HCT116 (cell line): Measurements from ENCODE around the gene PTOV1. TPM values are rescaled to one million over a fixed set of nuclear protein-coding genes. Genes with fewer than 3 reads are reported as not detected.

Source experiments
- ATAC-seq: fragments of 200-7000 bp; cut with Tn5 transposase; 2 replicates; pipeline ENCODE4 v1.9.1; 2020; ENCODE audit warnings: mild to moderate bottlenecking, moderate library complexity
- BruUV-seq: library from RNA; stranded (reverse); fragments of 400-500 nt; replicated peaks from 2 replicates; lab custom pipeline; 2021; lab: Mats Ljungman, UMichigan
- CTCF ChIA-PET: fragments of 300-600 bp; sonication (Branson Sonifier 250); formaldehyde crosslinking; loops from one replicate; lab custom pipeline; 2021; ENCODE audit warnings: antibody characterized with exemption; lab: Charles Lee
- POLR2A ChIA-PET: fragments of 300-600, 350-600 bp; sonication (Branson Sonifier 250); formaldehyde crosslinking; loops from one replicate; lab custom pipeline; 2021; ENCODE audit warnings: antibody characterized with exemption; lab: Charles Lee
- RAD21 ChIA-PET, 2 experiments: fragments of 300-600 bp; sonication (Branson Sonifier 250); formaldehyde crosslinking; loops; one replicate each; lab custom pipeline; 2023; ENCODE audit warnings: low total read pairs in 2 of 2; ENCODE audit not compliant: uncharacterized antibody in 2 of 2, unreplicated experiment in 2 of 2, low non-redundant PET in 1 of 2; lab: Charles Lee
- DNase-seq: peaks from one replicate; pipeline ENCODE4 v3.0.0-alpha.2; 2010; ENCODE audit warnings: low read depth, low spot score
- H2AFZ ChIP-seq: fragments of 200-600 bp; shearing (Covaris generic), sonication (generic); 2 replicates; pipeline ENCODE4 v1.6.1; 2017; ENCODE audit warnings: low read depth, mixed run types, mixed read lengths, antibody characterized with exemption, low read length; ENCODE audit not compliant: poor library complexity, severe bottlenecking
- H3K27ac ChIP-seq: 2 replicates; pipeline ENCODE4 v1.5.1; 2012; ENCODE audit warnings: low read depth, low read length
- H3K27me3 ChIP-seq: fragments of 200-600 bp; sonication (generic); 2 replicates; pipeline ENCODE4 v1.6.1; 2016; ENCODE audit warnings: mixed run types, low read length, mixed read lengths; ENCODE audit not compliant: insufficient read depth
- H3K36me3 ChIP-seq, 2 experiments: fragments of 200-500 bp in 1 of 2; fragments of 200-600 bp in 1 of 2; sonication (Bioruptor generic) in 1 of 2; sonication (generic) in 1 of 2; 2 replicates each; pipeline versions ENCODE4 v1.5.1 to v1.6.1; 2014 to 2016; ENCODE audit warnings: low read length in 2 of 2, inconsistent platforms in 1 of 2, mixed read lengths in 1 of 2, mixed run types in 1 of 2; ENCODE audit not compliant: insufficient read depth in 2 of 2, control insufficient read depth in 1 of 2
- H3K4me1 ChIP-seq, 2 experiments: fragments of 200-600 bp in 1 of 2; sonication (generic) in 1 of 2; 2 replicates each; pipeline versions ENCODE4 v1.5.1 to v1.6.1; 2012 to 2017; ENCODE audit warnings: low read length in 2 of 2, inconsistent platforms in 1 of 2, mild to moderate bottlenecking in 1 of 2, mixed read lengths in 1 of 2, mixed run types in 1 of 2, moderate library complexity in 1 of 2; ENCODE audit not compliant: insufficient read depth in 2 of 2, control insufficient read depth in 1 of 2
- H3K4me2 ChIP-seq: fragments of 200-600 bp; sonication (generic); 2 replicates; pipeline ENCODE4 v1.6.1; 2017; ENCODE audit warnings: mixed run types, low read length, mixed read lengths
- H3K4me3 ChIP-seq, 2 experiments: fragments of 200-600 bp in 1 of 2; sonication (generic) in 1 of 2; replicated peaks in 1 of 2; 2 replicates each; pipeline ENCODE4 v1.5.1; 2011 to 2016; ENCODE audit warnings: low read length in 2 of 2, control low read depth in 1 of 2, low read depth in 1 of 2, mild to moderate bottlenecking in 1 of 2, mixed read lengths in 1 of 2, mixed run types in 1 of 2
- H3K79me2 ChIP-seq: fragments of 200-600 bp; sonication (generic); 2 replicates; pipeline ENCODE4 v1.6.1; 2017; ENCODE audit warnings: mild to moderate bottlenecking, mixed run types, low read length, moderate library complexity, mixed read lengths; ENCODE audit not compliant: insufficient read depth
- H3K9ac ChIP-seq: fragments of 200-600 bp; sonication (generic); 2 replicates; pipeline ENCODE4 v1.6.1; 2016; ENCODE audit warnings: low read length, mixed read lengths
- H3K9me2 ChIP-seq: fragments of 200-600 bp; sonication (generic), shearing (Covaris generic); 2 replicates; pipeline ENCODE4 v1.6.1; 2017; ENCODE audit warnings: mixed run types, mild to moderate bottlenecking, moderate library complexity; ENCODE audit not compliant: insufficient read depth
- H3K9me3 ChIP-seq, 2 experiments: fragments of 200-500 bp in 1 of 2; fragments of 200-600 bp in 1 of 2; sonication (Bioruptor generic) in 1 of 2; sonication (generic) in 1 of 2; 2 replicates each; pipeline ENCODE4 v1.6.1; 2014 to 2017; ENCODE audit warnings: low read length in 2 of 2, mixed read lengths in 2 of 2, inconsistent platforms in 1 of 2, low read depth in 1 of 2, mild to moderate bottlenecking in 1 of 2, mixed run types in 1 of 2, moderate library complexity in 1 of 2; ENCODE audit not compliant: control insufficient read depth in 1 of 2, insufficient read depth in 1 of 2
- H4K20me1 ChIP-seq: fragments of 200-600 bp; sonication (generic), shearing (Covaris generic); 2 replicates; pipeline ENCODE4 v1.6.1; 2017; ENCODE audit warnings: mixed run types, mild to moderate bottlenecking, moderate library complexity; ENCODE audit not compliant: insufficient read depth
- CEBPB ChIP-seq: IDR thresholded peaks from 2 replicates; pipeline ENCODE4 v1.6.1; 2012; ENCODE audit warnings: low read depth
- POLR2A ChIP-seq: IDR thresholded peaks from 2 replicates; pipeline ENCODE4 v1.7.0; 2011; ENCODE audit warnings: borderline replicate concordance; ENCODE audit not compliant: insufficient read depth, insufficient read length; ENCODE audit errors: extremely low read depth
- POLR2AphosphoS5 ChIP-seq: IDR thresholded peaks from 2 replicates; pipeline ENCODE4 v1.6.1; 2011; ENCODE audit warnings: mild to moderate bottlenecking, low read depth, low read length, moderate library complexity
- RAD21 ChIP-seq: IDR thresholded peaks from 2 replicates; pipeline ENCODE4 v1.6.1; 2012; ENCODE audit warnings: low read depth, mild to moderate bottlenecking
- SP1 ChIP-seq: IDR thresholded peaks from 2 replicates; pipeline ENCODE4 v1.6.1; 2012; ENCODE audit warnings: low read depth
- TCF7L2 ChIP-seq: IDR thresholded peaks from 2 replicates; pipeline ENCODE4 v1.7.0; 2011; ENCODE audit warnings: borderline replicate concordance, inconsistent platforms; ENCODE audit not compliant: insufficient read depth, insufficient read length; ENCODE audit errors: extremely low read depth
- YY1 ChIP-seq: IDR thresholded peaks from 2 replicates; pipeline ENCODE4 v1.6.1; 2011; ENCODE audit warnings: low read length, low read depth, moderate library complexity, mild to moderate bottlenecking; ENCODE audit not compliant: insufficient replicate concordance; ENCODE audit errors: extremely low read depth
- intact Hi-C: fragments of 100-400 bp; cut with micrococcal nuclease; formaldehyde crosslinking; loops from 2 replicates; pipeline ENCODE4 v1.10.0; 2022
- total RNA-seq: library from RNA; stranded (reverse); gene quantifications from one replicate; pipeline ENCODE4 v1.2.1, GENCODE V29; 2021; ENCODE audit not compliant: unreplicated experiment
- TF ChIP-seq, protein P1 (sequence below): IDR thresholded peaks from 2 replicates; pipeline ENCODE4 v1.6.1; 2012
- TF ChIP-seq, protein P2 (sequence below): IDR thresholded peaks from 2 replicates; pipeline ENCODE4 v1.6.1; 2011; ENCODE audit warnings: mild to moderate bottlenecking, low read length, moderate library complexity; ENCODE audit not compliant: insufficient replicate concordance; ENCODE audit errors: extremely low read depth

The PTOV1 gene
- total RNA-seq, 1 experiment from 2014 or later, result 236 TPM

DNA sequence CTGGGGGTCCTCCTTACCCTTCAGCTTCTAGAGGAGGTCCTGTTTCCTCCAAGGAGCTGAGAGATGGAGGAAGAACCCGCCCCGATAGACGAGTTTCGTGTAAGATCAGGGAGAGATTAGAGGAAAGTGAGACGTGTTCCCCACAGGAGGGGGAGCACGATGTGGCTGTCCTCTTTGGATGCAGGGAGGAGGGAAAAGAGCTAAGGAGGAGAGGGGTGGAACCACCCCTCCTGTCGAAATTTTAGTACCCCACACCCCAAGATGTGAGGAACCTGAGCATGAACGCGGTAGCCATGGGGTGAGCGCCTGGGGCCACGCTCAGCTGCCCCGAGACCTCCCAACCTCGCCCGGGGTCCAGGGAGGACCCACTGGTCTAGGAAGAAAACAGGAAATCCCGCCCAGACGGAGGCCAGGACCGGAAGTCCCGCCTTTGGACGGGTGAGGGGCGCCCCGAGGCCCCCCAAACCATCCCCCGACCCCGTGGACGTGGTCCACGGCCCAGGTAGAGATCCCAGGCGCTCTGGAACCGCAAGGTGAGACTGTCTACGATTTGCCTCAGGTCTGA is 25.0 kb downstream of the PTOV1 start:
- peaks cover 35% of the 10 kb centered on the region for H3K79me2 ChIP-seq
- TF ChIP-seq POLR2AphosphoS5 (peak; percentile 49; the same call in 1 of the 2 replicates), TCF7L2 (peak; percentile 1), RAD21 (no peak), SP1 (no peak), POLR2A (peak; percentile 11), CEBPB (no peak)
- RAD21 ChIA-PET, result no interaction called here
- ATAC-seq (peak; percentile 22; the same call in 1 of the 2 replicates), DNase-seq (no peak)
- H3K4me1 ChIP-seq, result peaks cover 12 to 30% of the 10 kb centered on the region in 2 experiments
- peak overlapping the region; percentile 93 for H3K9ac ChIP-seq
- TSS peak; percentile 62 for BruUV-seq
- H3K27ac ChIP-seq, result peak overlapping the region; percentile 98
- intact Hi-C loops, result no loop called here
- POLR2A ChIA-PET, result interaction anchor here (1.0 to 2.1 kb wide), 7 partner anchors 9 to 199 kb away, joined by 3 to 6 read pairs (median 4); partner anchors contain the start of gene NUP62
- H3K9me2 ChIP-seq, result no peaks in the 10 kb centered on the region
- H2AFZ ChIP-seq, result no peak overlapping the region
- CTCF ChIA-PET, result no interaction called here
- H3K36me3 ChIP-seq, result peaks cover 0 to 10% of the 10 kb centered on the region in 2 experiments; a peak in 2 of 4 replicates
- no peaks in the 10 kb centered on the region for H4K20me1 ChIP-seq
- H3K9me3 ChIP-seq, result no peaks in the 10 kb centered on the region
- H3K27me3 ChIP-seq, result no peaks in the 10 kb centered on the region
- peak overlapping the region; percentile 99 for H3K4me2 ChIP-seq
- peak overlapping the region; percentile 79 to 89 for H3K4me3 ChIP-seq

DNA sequence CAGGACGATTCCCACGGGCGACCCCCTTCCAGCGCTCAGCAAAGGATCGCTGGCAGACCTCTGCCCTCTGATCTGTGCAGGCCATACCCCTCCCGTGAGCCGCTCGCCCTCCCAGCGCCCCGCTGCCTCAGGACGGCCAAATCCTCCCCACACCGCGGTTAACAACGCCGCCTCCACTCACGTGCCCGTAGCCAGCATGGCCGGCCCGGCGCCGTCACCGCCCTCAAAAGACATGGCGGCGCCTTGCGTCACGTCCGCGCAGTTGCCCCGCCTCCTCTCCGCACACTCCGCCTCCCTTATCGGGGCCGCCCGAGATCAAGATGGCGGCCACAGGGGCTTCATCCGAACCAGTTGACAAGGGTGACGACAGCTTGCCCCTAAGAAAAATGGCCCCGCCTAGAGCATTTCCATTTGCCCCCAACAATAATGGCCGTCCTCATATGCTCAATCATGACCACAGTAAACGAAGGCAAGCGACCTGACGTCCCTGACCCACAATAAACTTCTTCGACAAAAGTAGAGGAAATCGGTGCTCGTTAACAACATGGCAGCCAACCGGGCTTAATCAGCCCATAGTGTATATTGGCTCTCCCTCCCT is 25.6 kb downstream of the PTOV1 start:
- Histone ChIP-seq H2AFZ (peak overlapping the region; percentile 76), H3K9ac (peak overlapping the region; percentile 93), H3K4me1 (peaks cover 11 to 28% of the 10 kb centered on the region in 2 experiments), H3K4me3 (peak overlapping the region; percentile 79 to 89), H3K27ac (peak overlapping the region; percentile 98), H3K9me3 (no peaks in the 10 kb centered on the region), H3K27me3 (no peaks in the 10 kb centered on the region), H3K36me3 (peaks cover 0 to 6% of the 10 kb centered on the region in 2 experiments; a peak in 1 of 4 replicates), H4K20me1 (no peaks in the 10 kb centered on the region), H3K9me2 (no peaks in the 10 kb centered on the region), H3K4me2 (peak overlapping the region; percentile 99), H3K79me2 (peaks cover 35% of the 10 kb centered on the region)
- BruUV-seq, result no TSS peak
- DNase-seq (peak; percentile 98), ATAC-seq (peak; percentile 61)
- intact Hi-C loops, result loop anchor here (1.0 kb wide), 1 partner anchor 7 kb away; no protein-coding TSS in a partner anchor
- RAD21 ChIA-PET, result no interaction called here
- CTCF ChIA-PET, result no interaction called here
- TF ChIP-seq TCF7L2, result no peak
- peak; percentile 100 for TF ChIP-seq YY1
- peak; percentile 58 for TF ChIP-seq POLR2AphosphoS5
- TF ChIP-seq, protein P1, sequence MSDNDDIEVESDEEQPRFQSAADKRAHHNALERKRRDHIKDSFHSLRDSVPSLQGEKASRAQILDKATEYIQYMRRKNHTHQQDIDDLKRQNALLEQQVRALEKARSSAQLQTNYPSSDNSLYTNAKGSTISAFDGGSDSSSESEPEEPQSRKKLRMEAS, result no peak
- peak; percentile 19 for TF ChIP-seq POLR2A
- TF ChIP-seq, protein P2, sequence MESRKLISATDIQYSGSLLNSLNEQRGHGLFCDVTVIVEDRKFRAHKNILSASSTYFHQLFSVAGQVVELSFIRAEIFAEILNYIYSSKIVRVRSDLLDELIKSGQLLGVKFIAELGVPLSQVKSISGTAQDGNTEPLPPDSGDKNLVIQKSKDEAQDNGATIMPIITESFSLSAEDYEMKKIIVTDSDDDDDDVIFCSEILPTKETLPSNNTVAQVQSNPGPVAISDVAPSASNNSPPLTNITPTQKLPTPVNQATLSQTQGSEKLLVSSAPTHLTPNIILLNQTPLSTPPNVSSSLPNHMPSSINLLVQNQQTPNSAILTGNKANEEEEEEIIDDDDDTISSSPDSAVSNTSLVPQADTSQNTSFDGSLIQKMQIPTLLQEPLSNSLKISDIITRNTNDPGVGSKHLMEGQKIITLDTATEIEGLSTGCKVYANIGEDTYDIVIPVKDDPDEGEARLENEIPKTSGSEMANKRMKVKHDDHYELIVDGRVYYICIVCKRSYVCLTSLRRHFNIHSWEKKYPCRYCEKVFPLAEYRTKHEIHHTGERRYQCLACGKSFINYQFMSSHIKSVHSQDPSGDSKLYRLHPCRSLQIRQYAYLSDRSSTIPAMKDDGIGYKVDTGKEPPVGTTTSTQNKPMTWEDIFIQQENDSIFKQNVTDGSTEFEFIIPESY, result peak; percentile 15
- POLR2A ChIA-PET, result interaction anchor here (0.8 to 2.1 kb wide), 10 partner anchors 7 to 200 kb away, joined by 3 to 6 read pairs (median 4); partner anchors contain the start of gene NUP62
